ENCODE measurements around the gene F13A1. TPM values are rescaled to one million over a fixed set of nuclear protein-coding genes. Genes with fewer than 3 reads are reported as not detected.
A peak's percentile ranks its signal among the peaks of the same experiment; 100 is the strongest.
"Not testable (repeated sequence)": the region's sequence is repeated elsewhere in the genome, so short reads cannot be mapped to it uniquely, and the experiment has no call there.

F13A1 gene
- polyA plus RNA-seq, 1 donor: 54.5 TPM

- DNase-seq: no peak
Measured at GRCh38 chr6:6317825-6318733, 2.4 kb downstream of the F13A1 start.

DNA sequence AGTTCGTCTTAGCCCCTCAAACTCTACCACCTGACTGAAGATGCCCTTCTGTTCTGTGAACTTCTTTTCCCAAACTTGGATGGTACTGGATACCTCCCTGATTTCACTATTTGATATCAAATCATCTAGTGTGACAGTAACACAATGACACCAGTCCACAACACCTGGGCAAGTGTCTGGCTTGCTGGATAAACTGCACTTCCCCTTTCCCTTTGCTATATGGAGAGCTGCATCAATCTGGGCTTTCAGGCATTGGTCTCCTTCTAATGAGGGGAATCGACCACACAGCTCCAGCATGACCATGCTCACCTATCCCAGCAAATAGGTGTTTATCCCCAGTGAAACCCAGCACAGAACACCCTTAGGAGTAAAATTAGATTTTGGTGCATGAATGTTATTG is 3.1 kb downstream of the F13A1 start:
- no peak for DNase-seq

DNA sequence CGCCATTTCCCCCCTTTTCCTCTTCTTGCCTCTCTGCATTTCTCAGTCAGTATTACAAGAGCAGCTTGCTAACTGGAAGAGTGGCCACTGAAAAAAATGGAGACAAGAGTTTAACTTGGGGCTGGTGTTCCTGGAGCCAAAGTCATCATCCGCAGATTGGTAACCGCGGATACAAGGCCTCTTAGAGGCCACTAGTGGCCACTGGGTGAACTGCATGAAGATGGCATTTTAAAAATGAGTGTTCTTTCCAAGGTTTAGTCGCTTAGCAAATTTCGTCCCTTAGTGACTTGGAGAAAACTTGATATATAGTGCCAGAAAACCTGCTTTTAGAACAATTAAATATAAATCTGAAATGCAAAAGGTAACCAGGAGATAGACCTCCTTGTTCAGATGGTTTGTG is 4.8 kb downstream of the F13A1 start:
- DNase-seq: peak; percentile 51

- no peak for DNase-seq
Measured at GRCh38 chr6:6314596-6314995, 5.9 kb downstream of the F13A1 start.

DNA sequence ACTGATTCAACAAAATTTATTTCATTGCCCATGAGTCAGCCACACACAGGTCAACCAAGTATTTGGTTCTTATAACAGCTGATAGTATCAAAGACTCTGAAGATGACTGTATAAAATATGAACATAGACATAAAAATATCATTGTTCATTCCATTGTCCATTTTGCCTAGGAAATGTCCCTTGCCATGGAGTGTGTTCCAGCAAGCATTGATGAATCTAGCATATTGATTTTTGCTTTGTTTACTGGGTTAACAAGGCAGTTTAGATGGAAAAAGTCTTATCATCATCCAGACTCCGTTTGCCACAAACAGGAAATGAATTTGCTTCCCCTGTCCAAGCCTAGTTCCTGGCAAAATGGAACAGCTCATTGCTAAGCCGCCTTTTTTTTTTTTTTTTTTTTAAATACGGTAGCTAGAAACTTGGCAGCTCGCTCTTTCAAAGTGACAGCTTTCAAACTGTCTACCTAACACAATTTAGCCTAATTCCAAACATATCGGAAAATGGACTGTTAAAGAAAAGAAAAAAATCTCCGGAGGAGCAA is 7.5 kb downstream of the F13A1 start:
- no peak for DNase-seq

DNA sequence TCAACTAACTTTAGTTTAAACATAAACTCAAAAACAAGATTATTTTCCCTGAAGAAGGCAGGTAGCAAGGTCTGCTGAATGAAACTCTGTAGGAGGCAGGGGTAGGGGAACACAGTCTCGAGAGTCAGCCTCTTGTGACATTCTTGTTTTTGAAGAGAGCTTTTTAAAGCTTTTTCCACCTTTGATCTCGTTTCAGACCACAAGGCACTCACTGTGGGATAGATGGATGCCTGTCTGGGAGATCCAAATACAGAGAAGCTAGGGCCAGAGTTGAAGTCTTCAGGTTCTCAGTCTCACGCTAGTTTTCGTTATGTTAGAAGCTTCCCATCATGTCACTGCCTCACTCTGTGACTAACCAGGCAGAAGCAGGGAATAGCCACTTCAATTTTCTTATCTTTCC is 14.9 kb downstream of the F13A1 start:
- DNase-seq: no peak

GRCh38 chr6:6300383-6300782 is 20.1 kb downstream of the F13A1 start:
- not testable (repeated sequence) for DNase-seq

DNA sequence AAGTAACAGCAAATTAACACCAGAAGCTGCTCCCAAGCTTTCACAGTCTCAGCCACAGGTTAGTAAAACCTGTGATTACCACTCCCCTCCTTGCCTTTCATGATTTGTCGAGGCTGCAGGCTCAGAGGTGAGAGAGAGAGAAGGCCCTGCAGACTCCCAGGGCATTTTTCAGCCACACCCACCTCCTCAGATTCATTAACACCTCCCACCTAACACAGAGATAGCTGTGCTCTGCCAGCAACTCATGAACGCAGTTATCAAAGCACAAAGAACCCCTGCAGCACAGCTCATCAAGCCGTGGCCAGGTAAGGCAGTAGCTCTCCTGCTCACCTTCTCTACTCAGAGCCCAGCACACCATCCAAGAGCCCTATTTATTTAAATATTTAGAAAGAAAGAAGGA is 27.1 kb downstream of the F13A1 start:
- DNase-seq: no peak

DNA sequence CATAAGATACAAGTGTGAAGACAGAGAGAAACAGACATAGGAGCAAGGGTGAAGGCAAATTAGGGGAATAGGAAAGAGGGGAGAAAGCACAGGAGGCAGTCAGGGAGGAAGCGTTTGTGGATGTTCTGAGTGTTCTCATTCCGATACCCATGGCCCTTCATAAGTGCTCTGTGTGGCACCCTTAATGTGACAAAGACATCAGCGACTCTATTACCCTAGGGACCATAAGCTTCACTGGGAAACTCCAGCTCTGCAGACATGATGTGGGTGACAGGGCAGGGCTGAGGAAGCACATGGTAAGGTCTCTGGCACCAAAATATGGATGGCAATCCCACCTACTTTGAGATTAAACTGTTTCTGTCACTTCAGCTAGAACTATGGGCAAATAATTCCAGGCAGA is 33.0 kb downstream of the F13A1 start:
- no peak for DNase-seq

DNA sequence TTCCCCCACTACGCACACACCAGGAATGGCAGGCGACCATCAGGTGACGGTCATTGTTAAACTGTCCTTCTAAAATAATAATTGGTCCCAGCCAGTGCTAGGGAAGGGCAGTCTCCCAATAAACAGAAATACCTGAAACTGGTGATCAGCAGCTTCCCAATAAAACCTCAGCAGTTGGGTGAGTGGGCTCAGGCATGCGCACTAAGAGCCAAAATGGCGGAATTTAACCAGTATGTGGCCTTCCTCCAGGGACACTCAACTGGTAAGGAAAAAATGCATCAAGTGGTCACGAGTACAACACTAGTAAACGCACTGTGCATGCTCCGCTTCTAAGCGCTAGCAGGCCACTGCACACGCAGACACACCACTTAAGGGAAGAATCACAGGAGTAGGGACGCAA is 34.8 kb downstream of the F13A1 start:
- DNase-seq: no peak

DNA sequence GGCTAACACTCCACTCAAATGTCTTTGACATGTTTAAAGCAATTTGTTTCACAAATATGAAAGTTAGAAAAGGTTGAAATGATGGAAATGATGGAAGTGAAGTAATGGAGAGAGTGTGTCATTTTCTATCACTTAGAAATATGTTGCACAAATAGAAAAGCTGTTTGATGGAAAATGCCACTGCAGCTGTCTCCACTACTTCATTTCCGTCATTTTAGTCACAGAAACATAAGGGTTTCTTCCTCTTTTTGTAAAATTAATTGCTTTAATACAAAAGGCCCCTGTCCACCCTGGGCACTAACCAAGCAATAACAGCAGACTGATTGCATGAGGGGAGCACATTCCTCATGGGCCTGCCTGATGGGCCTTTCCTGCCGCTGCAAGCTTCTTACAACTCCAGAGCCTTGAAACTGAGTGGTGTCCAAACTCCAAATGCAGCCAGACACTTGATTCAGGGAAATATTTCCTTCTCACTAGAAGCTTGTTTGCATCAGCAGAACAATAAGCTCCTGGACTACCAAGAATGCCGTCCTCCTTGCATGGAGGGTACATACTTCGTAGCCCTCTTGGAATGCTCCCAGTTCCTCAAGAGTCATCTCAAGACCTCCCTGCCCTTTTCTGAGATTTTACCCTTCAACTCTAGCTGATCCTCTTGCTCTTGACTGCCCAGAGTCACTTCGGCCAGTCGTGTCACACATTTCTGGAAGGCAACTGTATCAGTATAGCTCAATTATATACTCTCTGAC is 36.1 kb downstream of the F13A1 start:
- peak; percentile 8 for DNase-seq

- no peak for DNase-seq
Measured at GRCh38 chr6:6283746-6284145, 36.7 kb downstream of the F13A1 start.

DNA sequence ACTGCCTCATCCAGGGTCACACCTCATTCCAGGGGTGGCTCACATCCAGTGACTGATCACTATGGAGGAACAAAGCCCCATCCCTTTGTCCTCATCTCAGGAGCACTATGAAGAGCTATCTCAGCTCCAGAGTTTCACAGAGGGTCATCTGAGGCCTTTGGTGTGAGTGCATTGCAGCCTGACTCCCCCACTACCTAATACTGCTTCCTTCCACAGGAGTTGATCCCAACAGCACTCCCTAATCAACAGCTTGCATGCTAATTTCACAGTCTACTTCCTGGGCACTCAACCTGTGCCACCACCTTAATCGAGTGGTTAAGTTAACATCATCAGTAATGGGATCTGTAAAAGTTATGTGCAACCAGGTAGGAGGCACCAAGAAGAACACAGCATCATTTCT is 37.7 kb downstream of the F13A1 start:
- no peak for DNase-seq

DNA sequence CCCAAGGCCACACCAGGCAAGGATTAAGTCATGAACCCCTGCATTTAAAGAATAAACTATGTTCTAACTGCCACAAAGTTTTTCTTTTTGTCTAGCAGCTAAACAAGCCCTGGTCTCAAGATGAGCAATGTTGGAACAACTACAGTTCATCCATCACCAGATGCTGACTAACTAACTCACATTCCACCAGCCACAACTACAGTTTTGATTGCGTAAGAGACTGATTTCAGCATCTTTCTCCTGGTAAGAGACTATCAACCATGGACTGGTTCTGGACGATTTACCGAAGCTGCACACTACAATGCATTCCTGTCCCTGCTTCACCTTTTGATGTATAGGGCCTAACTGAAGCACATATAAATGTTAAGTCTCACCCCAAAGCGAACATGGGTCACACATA is 43.0 kb downstream of the F13A1 start:
- no peak for DNase-seq

DNA sequence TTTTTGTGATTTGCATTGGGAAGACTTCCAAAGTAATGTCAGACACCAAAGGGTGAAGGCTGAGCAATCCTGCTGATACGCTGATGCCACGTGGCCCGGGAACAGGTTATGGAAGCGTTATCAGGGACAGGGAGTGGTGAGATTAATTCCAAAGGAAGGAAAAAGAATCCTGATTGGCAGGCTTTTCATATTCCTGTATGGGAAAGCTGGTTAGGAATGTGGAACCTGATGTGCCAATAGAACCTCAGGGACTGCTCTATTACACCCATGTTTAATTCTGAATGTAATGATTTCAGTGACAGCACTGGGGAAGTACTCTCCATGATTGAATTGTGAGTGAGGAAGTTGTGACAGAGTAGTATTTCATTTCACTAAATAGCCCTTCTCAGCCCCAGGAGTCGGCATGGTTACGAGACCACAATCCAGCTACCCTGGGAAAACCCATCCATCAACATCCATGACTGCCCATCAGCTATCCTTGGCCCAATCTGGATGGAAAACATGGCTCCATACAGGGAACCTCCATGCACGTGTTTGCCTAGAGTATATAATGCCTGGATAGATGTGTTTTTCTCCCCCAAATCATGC is 49.4 kb downstream of the F13A1 start:
- DNase-seq: no peak

DNA sequence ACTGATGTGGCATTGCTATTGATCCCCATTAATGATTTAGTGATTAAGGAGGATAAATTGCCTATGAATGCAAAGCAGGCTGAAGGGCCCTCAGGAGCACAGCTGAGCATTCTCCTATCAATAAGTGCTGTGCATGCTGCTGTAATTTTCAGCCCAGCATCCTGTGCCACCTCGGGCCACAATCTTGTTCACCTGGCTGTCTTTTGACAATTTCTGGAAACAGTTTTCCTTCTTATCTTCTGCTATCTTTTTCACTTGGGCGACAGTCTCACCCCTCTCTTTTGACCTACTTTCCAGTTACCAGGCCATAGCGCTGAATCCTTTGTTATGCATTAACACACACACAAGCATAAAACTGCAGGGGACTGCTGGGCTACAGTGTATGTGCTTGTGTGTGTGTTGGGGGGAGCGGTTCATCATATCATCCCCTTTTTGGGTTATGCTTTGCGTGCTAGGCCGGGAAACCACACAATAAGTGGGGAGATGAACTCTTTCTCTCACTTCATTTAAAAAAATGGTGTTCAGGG is 60.2 kb downstream of the F13A1 start:
- DNase-seq: no peak

DNA sequence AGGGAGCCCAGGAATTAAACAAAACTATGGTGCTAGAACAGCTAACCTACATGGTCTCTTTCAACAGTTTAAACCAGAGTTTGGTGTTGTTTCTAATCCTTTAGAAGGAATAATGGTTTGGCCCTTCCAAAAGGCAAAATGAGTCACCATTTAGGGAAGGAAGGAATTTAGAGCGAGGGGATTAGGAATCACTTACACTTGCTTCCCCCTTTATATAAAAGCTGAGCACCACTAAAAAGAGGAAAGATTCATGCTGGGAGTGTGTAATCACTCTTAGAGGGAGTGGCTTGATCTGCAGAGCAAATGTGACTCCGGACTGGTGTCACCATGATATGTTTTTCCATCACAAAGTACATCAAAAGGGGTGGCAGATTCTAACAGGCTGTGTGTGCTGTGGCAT is 63.6 kb downstream of the F13A1 start:
- DNase-seq: no peak

GRCh38 chr6:6256259-6256658 is 64.2 kb downstream of the F13A1 start:
- DNase-seq: no peak

GRCh38 chr6:6251555-6252280 is 68.7 kb downstream of the F13A1 start:
- no peak for DNase-seq

GRCh38 chr6:6248651-6249050 is 71.8 kb downstream of the F13A1 start:
- DNase-seq: no peak

DNA sequence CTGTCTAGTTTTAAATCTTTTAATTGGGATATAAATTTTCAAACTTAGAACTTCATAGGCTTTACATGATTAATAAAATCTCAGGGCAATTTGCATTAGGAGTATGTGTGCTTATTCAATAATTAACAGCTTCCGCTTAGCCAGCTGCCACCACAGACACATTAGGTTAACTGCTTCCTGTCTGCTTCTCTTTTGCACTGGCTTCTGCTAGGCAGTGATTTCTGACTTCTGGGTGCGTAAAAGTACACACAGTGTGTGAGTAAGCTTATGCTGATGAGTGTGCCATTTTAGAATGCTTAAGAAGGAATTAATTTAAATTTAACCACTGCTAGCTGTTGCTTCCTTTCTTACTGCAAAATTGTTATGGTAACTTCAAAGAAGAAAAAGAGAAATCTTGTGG is 73.9 kb downstream of the F13A1 start:
- DNase-seq: no peak

- no peak for DNase-seq
Measured at GRCh38 chr6:6244624-6245023, 75.8 kb downstream of the F13A1 start.

Data from hindlimb muscle (tissue), 1 donor.